ENCODE data around the gene JUP.
A peak's percentile ranks its signal among the peaks of the same experiment; 100 is the strongest.
"Not testable (repeated sequence)": the region's sequence is repeated elsewhere in the genome, so short reads cannot be mapped to it uniquely, and the experiment has no call there.

JUP gene

DNA sequence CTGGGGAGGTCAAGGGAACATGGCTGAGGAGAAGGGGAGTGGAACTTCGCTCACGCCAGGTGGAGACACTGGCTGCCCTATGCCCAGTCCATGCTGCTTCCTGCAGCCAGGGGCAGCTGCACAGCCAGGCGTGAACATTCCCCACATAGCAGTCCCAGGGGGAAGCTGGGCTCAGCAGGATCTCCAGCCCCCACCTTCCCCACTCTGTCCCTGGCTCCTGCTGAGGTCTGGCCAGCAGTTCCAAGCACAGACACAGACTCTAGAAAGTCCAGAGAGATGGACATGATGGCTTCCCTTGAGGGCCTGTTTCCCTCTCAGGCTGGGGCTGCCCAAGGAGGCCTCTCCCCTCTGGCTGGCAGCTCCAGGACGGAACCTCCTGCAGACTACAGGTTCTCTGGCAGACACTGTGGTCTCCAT is 9.3 kb downstream of the JUP start:
- Histone ChIP-seq H2BK5ac (ENCODE audit: low read depth, low read length, poor library complexity, severe bottlenecking) (peak overlapping the region; percentile 94), H2BK12ac (ENCODE audit: low read length in 2 of 2) (peak overlapping the region; percentile 82 to 91), H2BK15ac (ENCODE audit: low read depth, poor library complexity, severe bottlenecking) (no peak overlapping the region), H3K14ac (ENCODE audit: low read length in 2 of 2) (peak overlapping the region in 1 of 2 experiments; percentile 37), H2BK120ac (ENCODE audit: low read depth, low read length) (peak overlapping the region; percentile 78), H3K9me3 (ENCODE audit: control insufficient read depth, low read length) (no peaks in the 10 kb centered on the region), H2AK5ac (ENCODE audit: low read length, severe bottlenecking) (peak overlapping the region; percentile 71), H3K4me2 (ENCODE audit: low read length, poor library complexity, severe bottlenecking) (peak overlapping the region; percentile 13), H3K18ac (ENCODE audit: low read depth in 1 of 2, low read length in 2 of 2) (peak overlapping the region; percentile 74 to 86), H3K27me3 (ENCODE audit: control insufficient read depth in 1 of 2, insufficient read depth in 1 of 2, low read length in 2 of 2) (peaks cover 0 to 9% of the 10 kb centered on the region in 2 experiments), H3K9ac (ENCODE audit: low read length) (peak overlapping the region; percentile 68), H3K4ac (ENCODE audit: low read depth in 1 of 2, low read length in 2 of 2) (peak overlapping the region; percentile 65 to 80), H4K8ac (ENCODE audit: low read length) (peak overlapping the region; percentile 0), H3K4me1 (ENCODE audit: control insufficient read depth, insufficient read depth, low read depth, low read length) (peaks cover 71% of the 10 kb centered on the region), H4K91ac (ENCODE audit: low read length) (peak overlapping the region; percentile 2), H3K27ac (ENCODE audit: low read length, poor library complexity, severe bottlenecking) (peak overlapping the region; percentile 95), H3K79me1 (replicated peaks; ENCODE audit: low read length, poor library complexity, severe bottlenecking) (peaks cover 2% of the 10 kb centered on the region), H2AFZ (ENCODE audit: low read depth, low read length) (no peak overlapping the region), H3K4me3 (ENCODE audit: insufficient read depth in 1 of 2, low read depth in 1 of 2, low read length in 2 of 2) (no peak overlapping the region), H3K36me3 (ENCODE audit: control insufficient read depth in 1 of 2, insufficient read depth in 2 of 2, low read depth in 1 of 2, low read length in 2 of 2) (peaks cover 0 to 57% of the 10 kb centered on the region in 2 experiments), H3K23ac (ENCODE audit: low read length in 2 of 2) (no peak overlapping the region)
- 60% methylated on average over 4 of the region's 4 CpGs for WGBS
- DNase-seq, result no peak

DNA sequence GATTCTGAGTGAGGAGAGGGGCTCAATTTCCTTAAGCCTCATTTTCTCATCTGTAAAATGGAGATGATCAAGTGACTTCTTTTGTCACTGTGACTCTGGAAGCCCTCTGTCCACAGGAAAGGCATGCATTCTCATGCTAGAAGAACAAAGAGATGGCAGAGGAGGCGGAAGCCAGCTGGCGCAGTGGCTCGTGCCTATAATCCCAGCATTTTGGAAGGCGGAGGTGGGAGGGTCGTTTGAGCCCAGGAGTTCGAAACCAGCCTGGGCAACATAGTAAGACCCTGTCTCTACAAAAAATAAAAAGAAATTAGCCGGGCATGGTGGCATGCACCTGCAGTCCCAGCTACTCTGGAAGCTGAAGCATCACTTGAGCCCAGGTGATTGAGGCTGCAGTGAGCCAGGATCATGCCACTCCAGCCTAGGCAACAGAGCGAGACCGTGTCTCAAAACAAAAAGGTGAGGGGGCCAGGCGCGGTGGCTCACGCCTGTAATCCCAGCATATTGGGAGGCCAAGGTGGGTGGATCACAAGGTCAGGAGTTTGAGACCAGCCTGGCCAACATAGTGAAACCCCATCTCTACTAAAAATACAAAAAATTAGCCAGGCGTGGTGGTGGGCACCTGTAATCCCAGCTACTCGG is 10.1 kb downstream of the JUP start:
- peaks cover 71% of the 10 kb centered on the region for H3K4me1 ChIP-seq (ENCODE audit: control insufficient read depth, insufficient read depth, low read depth, low read length)
- H2BK12ac ChIP-seq (ENCODE audit: low read length in 2 of 2), result peak overlapping the region in 1 of 2 experiments; percentile 80
- not testable (repeated sequence) for H2BK15ac ChIP-seq (ENCODE audit: low read depth, poor library complexity, severe bottlenecking); H3K9ac ChIP-seq (ENCODE audit: low read length); H3K4me3 ChIP-seq (ENCODE audit: insufficient read depth in 1 of 2, low read depth in 1 of 2, low read length in 2 of 2); H3K4me2 ChIP-seq (ENCODE audit: low read length, poor library complexity, severe bottlenecking); H2AFZ ChIP-seq (ENCODE audit: low read depth, low read length); H3K9me3 ChIP-seq (ENCODE audit: control insufficient read depth, low read length); H3K79me1 ChIP-seq (replicated peaks; ENCODE audit: low read length, poor library complexity, severe bottlenecking); DNase-seq; H3K23ac ChIP-seq (ENCODE audit: low read length in 2 of 2); H3K14ac ChIP-seq (ENCODE audit: low read length in 2 of 2); H2BK120ac ChIP-seq (ENCODE audit: low read depth, low read length); H4K91ac ChIP-seq (ENCODE audit: low read length)
- H3K36me3 ChIP-seq (ENCODE audit: control insufficient read depth in 1 of 2, insufficient read depth in 2 of 2, low read depth in 1 of 2, low read length in 2 of 2), result peaks cover 0 to 57% of the 10 kb centered on the region in 2 experiments
- WGBS, result 99% methylated on average over 14 of the region's 14 CpGs
- H2AK5ac ChIP-seq (ENCODE audit: low read length, severe bottlenecking), result peak overlapping the region; percentile 94
- peak overlapping the region in 1 of 2 experiments; percentile 55 for H3K18ac ChIP-seq (ENCODE audit: low read depth in 1 of 2, low read length in 2 of 2)
- peak overlapping the region in 1 of 2 experiments; percentile 62 for H3K4ac ChIP-seq (ENCODE audit: low read depth in 1 of 2, low read length in 2 of 2)
- peak overlapping the region; percentile 93 for H2BK5ac ChIP-seq (ENCODE audit: low read depth, low read length, poor library complexity, severe bottlenecking)
- H3K27ac ChIP-seq (ENCODE audit: low read length, poor library complexity, severe bottlenecking), result peak overlapping the region; percentile 95
- H3K27me3 ChIP-seq (ENCODE audit: control insufficient read depth in 1 of 2, insufficient read depth in 1 of 2, low read length in 2 of 2), result peaks cover 0 to 13% of the 10 kb centered on the region in 2 experiments
- H4K8ac ChIP-seq (ENCODE audit: low read length), result peak overlapping the region; percentile 42

DNA sequence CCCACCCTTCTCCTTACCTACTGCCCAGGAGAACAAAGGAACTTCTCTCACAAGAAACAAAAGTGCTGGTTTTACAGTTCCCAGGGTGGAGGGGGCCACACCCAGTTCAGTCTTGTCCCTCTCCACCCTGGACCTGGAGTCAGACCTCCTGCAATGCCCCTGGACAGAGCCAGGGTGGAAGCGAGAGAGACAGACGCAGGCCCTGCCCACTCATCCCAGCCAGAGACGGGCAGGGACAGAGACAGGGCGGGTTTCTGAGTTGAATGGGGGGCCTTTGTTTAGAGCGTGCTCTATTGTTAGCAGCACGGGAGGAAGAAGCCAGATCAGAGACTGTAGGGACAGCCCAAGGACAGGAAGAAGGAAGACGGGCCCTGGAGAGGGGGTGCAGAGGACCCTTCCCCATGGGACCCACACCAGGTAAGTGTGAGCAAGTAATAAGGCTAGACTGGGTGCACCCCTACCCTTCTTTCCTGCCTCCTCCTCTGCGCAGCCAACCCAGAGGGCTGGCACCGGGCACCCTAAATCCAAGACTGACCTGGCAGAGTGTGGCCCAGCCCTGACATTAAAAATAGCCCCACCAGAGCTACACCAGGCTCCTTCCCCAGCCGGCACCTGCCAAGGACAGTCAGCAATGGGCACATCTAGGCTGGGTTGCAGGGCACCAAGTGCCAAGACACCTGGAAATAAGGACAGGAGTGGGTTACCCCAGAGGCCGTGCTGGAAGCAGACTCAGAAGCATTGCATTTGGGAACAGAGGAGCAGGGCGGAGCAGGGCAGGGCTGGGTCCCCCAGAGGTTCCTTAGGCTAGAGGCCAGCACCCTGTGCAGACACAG is 10.9 kb downstream of the JUP start:
- H2AK5ac ChIP-seq (ENCODE audit: low read length, severe bottlenecking), result peak overlapping the region; percentile 92
- DNase-seq, result no peak
- H3K4me2 ChIP-seq (ENCODE audit: low read length, poor library complexity, severe bottlenecking), result no peak overlapping the region
- peaks cover 0 to 13% of the 10 kb centered on the region in 2 experiments for H3K27me3 ChIP-seq (ENCODE audit: control insufficient read depth in 1 of 2, insufficient read depth in 1 of 2, low read length in 2 of 2)
- H3K4me3 ChIP-seq (ENCODE audit: insufficient read depth in 1 of 2, low read depth in 1 of 2, low read length in 2 of 2), result no peak overlapping the region
- H3K4ac ChIP-seq (ENCODE audit: low read depth in 1 of 2, low read length in 2 of 2), result peak overlapping the region; percentile 60
- peaks cover 10% of the 10 kb centered on the region for H3K79me1 ChIP-seq (replicated peaks; ENCODE audit: low read length, poor library complexity, severe bottlenecking)
- H2BK15ac ChIP-seq (ENCODE audit: low read depth, poor library complexity, severe bottlenecking), result no peak overlapping the region
- no peak overlapping the region for H2BK120ac ChIP-seq (ENCODE audit: low read depth, low read length)
- peaks cover 70% of the 10 kb centered on the region for H3K4me1 ChIP-seq (ENCODE audit: control insufficient read depth, insufficient read depth, low read depth, low read length)
- H2BK5ac ChIP-seq (ENCODE audit: low read depth, low read length, poor library complexity, severe bottlenecking), result peak overlapping the region; percentile 93
- H3K9ac ChIP-seq (ENCODE audit: low read length), result no peak overlapping the region
- peaks cover 0 to 60% of the 10 kb centered on the region in 2 experiments for H3K36me3 ChIP-seq (ENCODE audit: control insufficient read depth in 1 of 2, insufficient read depth in 2 of 2, low read depth in 1 of 2, low read length in 2 of 2)
- H2BK12ac ChIP-seq (ENCODE audit: low read length in 2 of 2), result peak overlapping the region in 1 of 2 experiments; percentile 97
- H4K91ac ChIP-seq (ENCODE audit: low read length), result peak overlapping the region; percentile 57
- no peak overlapping the region for H2AFZ ChIP-seq (ENCODE audit: low read depth, low read length)
- peak overlapping the region; percentile 67 for H4K8ac ChIP-seq (ENCODE audit: low read length)
- H3K23ac ChIP-seq (ENCODE audit: low read length in 2 of 2), result no peak overlapping the region
- peak overlapping the region; percentile 35 to 87 for H3K18ac ChIP-seq (ENCODE audit: low read depth in 1 of 2, low read length in 2 of 2)
- H3K14ac ChIP-seq (ENCODE audit: low read length in 2 of 2), result peak overlapping the region in 1 of 2 experiments; percentile 66
- H3K27ac ChIP-seq (ENCODE audit: low read length, poor library complexity, severe bottlenecking), result peak overlapping the region; percentile 95
- 90% methylated on average over 12 of the region's 12 CpGs for WGBS
- no peaks in the 10 kb centered on the region for H3K9me3 ChIP-seq (ENCODE audit: control insufficient read depth, low read length)

DNA sequence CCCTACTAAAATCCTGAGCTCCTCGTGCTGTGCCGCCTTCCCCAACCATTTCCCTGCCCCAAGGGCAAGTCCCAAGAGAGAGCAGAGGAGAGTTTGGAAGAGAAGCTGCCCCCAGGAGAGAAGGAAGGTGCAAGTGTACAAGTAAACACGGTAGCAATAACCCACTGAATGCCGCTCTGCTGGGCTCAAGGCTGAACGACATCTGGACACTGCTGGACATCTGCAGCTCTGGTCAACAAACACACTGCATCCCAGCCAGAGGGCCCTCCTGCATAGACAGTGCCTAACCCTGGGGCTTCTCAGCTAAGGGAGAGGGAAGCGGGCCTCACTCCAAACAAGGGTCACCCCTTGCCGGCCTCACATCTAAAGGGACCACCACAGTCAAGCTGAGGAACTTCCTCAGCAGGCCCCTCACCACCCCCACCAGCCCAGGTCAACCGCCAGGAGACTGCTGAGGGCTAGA is 12.7 kb downstream of the JUP start:
- H3K27ac ChIP-seq (ENCODE audit: low read length, poor library complexity, severe bottlenecking), result peak overlapping the region; percentile 92
- peak overlapping the region; percentile 73 for H2BK120ac ChIP-seq (ENCODE audit: low read depth, low read length)
- no peak overlapping the region for H3K4me3 ChIP-seq (ENCODE audit: insufficient read depth in 1 of 2, low read depth in 1 of 2, low read length in 2 of 2)
- no peaks in the 10 kb centered on the region for H3K9me3 ChIP-seq (ENCODE audit: control insufficient read depth, low read length)
- H3K4me1 ChIP-seq (ENCODE audit: control insufficient read depth, insufficient read depth, low read depth, low read length), result peaks cover 71% of the 10 kb centered on the region
- peak overlapping the region; percentile 63 to 75 for H3K18ac ChIP-seq (ENCODE audit: low read depth in 1 of 2, low read length in 2 of 2)
- peak overlapping the region; percentile 9 for H3K4ac ChIP-seq (ENCODE audit: low read depth in 1 of 2, low read length in 2 of 2)
- DNase-seq, result peak; percentile 77
- peak overlapping the region in 1 of 2 experiments; percentile 69 for H2BK12ac ChIP-seq (ENCODE audit: low read length in 2 of 2)
- peak overlapping the region; percentile 75 for H4K91ac ChIP-seq (ENCODE audit: low read length)
- H2BK5ac ChIP-seq (ENCODE audit: low read depth, low read length, poor library complexity, severe bottlenecking), result peak overlapping the region; percentile 71
- H3K79me1 ChIP-seq (replicated peaks; ENCODE audit: low read length, poor library complexity, severe bottlenecking), result peaks cover 23% of the 10 kb centered on the region
- H4K8ac ChIP-seq (ENCODE audit: low read length), result no peak overlapping the region
- peak overlapping the region; percentile 96 for H2AK5ac ChIP-seq (ENCODE audit: low read length, severe bottlenecking)
- H2AFZ ChIP-seq (ENCODE audit: low read depth, low read length), result no peak overlapping the region
- peaks cover 0 to 13% of the 10 kb centered on the region in 2 experiments for H3K27me3 ChIP-seq (ENCODE audit: control insufficient read depth in 1 of 2, insufficient read depth in 1 of 2, low read length in 2 of 2)
- H3K23ac ChIP-seq (ENCODE audit: low read length in 2 of 2), result no peak overlapping the region
- peaks cover 0 to 72% of the 10 kb centered on the region in 2 experiments for H3K36me3 ChIP-seq (ENCODE audit: control insufficient read depth in 1 of 2, insufficient read depth in 2 of 2, low read depth in 1 of 2, low read length in 2 of 2)
- peak overlapping the region in 1 of 2 experiments; percentile 74 for H3K14ac ChIP-seq (ENCODE audit: low read length in 2 of 2)
- H3K9ac ChIP-seq (ENCODE audit: low read length), result no peak overlapping the region
- peak overlapping the region; percentile 17 for H3K4me2 ChIP-seq (ENCODE audit: low read length, poor library complexity, severe bottlenecking)
- 34% methylated on average over 4 of the region's 8 CpGs for WGBS
- peak overlapping the region; percentile 86 for H2BK15ac ChIP-seq (ENCODE audit: low read depth, poor library complexity, severe bottlenecking)
